Activated naive CD8-positive, alpha-beta T cell treated with anti-CD3 and anti-CD28 coated beads for 36 hours (primary cell): ENCODE measurements around the gene PTPRN2. TPM values are rescaled to one million over a fixed set of nuclear protein-coding genes. Genes with fewer than 3 reads are reported as not detected.

Experiments used
- DNase-seq: peaks from one replicate; pipeline ENCODE4 v3.0.0; 2021
- H3K27ac Mint-ChIP-seq: one replicate; pipeline ENCODE4 v1.8.0; 2022; ENCODE audit warnings: mild to moderate bottlenecking, moderate library complexity, mixed read lengths
- H3K27me3 Mint-ChIP-seq: one replicate; pipeline ENCODE4 v1.8.0; 2022; ENCODE audit warnings: mild to moderate bottlenecking, mixed read lengths
- H3K36me3 Mint-ChIP-seq: one replicate; pipeline ENCODE4 v1.8.0; 2021; ENCODE audit warnings: mild to moderate bottlenecking, mixed read lengths
- H3K4me1 Mint-ChIP-seq: one replicate; pipeline ENCODE4 v1.8.0; 2021; ENCODE audit warnings: mixed read lengths
- H3K4me3 Mint-ChIP-seq: one replicate; pipeline ENCODE4 v1.8.0; 2022; ENCODE audit warnings: mild to moderate bottlenecking, moderate library complexity, mixed read lengths
- H3K9me3 Mint-ChIP-seq: one replicate; pipeline ENCODE4 v1.8.0; 2022; ENCODE audit warnings: mixed read lengths
- total RNA-seq, 2 experiments: library from RNA; stranded (reverse); gene quantifications; one replicate each; pipeline ENCODE4 v1.2.3, GENCODE V29; 2021

PTPRN2 gene
- total RNA-seq, 2 experiments from 2014 or later: 0.72 to 0.74 TPM

GRCh38 chr7:158589653-158590052, 2.0 kb upstream of the PTPRN2 start:
- no peaks in the 10 kb centered on the region for H3K36me3 Mint-ChIP-seq
- peaks cover 3% of the 10 kb centered on the region for H3K9me3 Mint-ChIP-seq
- H3K4me3 Mint-ChIP-seq: no peak overlapping the region
- H3K27me3 Mint-ChIP-seq: peaks cover 37% of the 10 kb centered on the region
- H3K27ac Mint-ChIP-seq: no peak overlapping the region
- peaks cover 3% of the 10 kb centered on the region for H3K4me1 Mint-ChIP-seq
- no peak for DNase-seq

DNA sequence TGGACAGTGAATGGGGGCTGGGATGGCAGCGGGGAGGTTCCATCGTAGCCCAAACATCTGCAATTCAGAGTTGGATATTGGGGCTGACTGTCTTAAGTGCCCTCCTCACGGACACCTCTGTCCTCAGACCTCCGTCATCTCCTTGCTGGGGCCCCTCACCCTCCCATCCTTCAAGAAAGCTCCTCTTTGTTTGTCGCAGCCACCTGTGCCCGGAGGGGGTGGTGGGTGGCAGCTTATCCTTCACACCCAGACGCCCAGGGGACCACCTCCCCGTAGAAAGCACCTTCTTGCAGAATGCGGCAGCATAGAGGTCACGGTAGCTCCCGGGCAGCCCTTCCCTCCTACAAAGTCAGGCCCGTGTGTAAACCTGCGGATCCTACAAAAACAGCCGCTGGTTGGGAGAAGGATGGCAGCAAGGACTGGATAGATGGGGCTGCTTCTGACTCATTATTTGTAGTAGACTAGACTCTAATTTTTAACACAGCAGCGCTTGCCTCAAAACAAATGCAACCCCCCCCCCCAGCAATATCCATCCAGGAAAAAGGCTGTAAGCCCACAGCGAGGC, 1.3 kb upstream of the PTPRN2 start:
- H3K9me3 Mint-ChIP-seq: peaks cover 3% of the 10 kb centered on the region
- H3K36me3 Mint-ChIP-seq: no peaks in the 10 kb centered on the region
- peaks cover 3% of the 10 kb centered on the region for H3K4me1 Mint-ChIP-seq
- H3K27ac Mint-ChIP-seq: no peak overlapping the region
- no peak for DNase-seq
- peaks cover 44% of the 10 kb centered on the region for H3K27me3 Mint-ChIP-seq
- no peak overlapping the region for H3K4me3 Mint-ChIP-seq

GRCh38 chr7:158588085-158588877, 658 bp upstream of the PTPRN2 start:
- H3K4me1 Mint-ChIP-seq: peaks cover 3% of the 10 kb centered on the region
- H3K27ac Mint-ChIP-seq: no peak overlapping the region
- no peaks in the 10 kb centered on the region for H3K36me3 Mint-ChIP-seq
- no peak overlapping the region for H3K4me3 Mint-ChIP-seq
- H3K9me3 Mint-ChIP-seq: peaks cover 3% of the 10 kb centered on the region
- peaks cover 51% of the 10 kb centered on the region for H3K27me3 Mint-ChIP-seq
- DNase-seq: no peak

GRCh38 chr7:158586499-158587161, 993 bp downstream of the PTPRN2 start:
- H3K4me1 Mint-ChIP-seq: peaks cover 3% of the 10 kb centered on the region
- no peak overlapping the region for H3K27ac Mint-ChIP-seq
- H3K9me3 Mint-ChIP-seq: no peaks in the 10 kb centered on the region
- H3K36me3 Mint-ChIP-seq: no peaks in the 10 kb centered on the region
- no peak overlapping the region for H3K4me3 Mint-ChIP-seq
- H3K27me3 Mint-ChIP-seq: peaks cover 63% of the 10 kb centered on the region
- no peak for DNase-seq

GRCh38 chr7:158585721-158586498, 1.7 kb downstream of the PTPRN2 start:
- Mint-ChIP-seq H3K27me3 (peaks cover 66% of the 10 kb centered on the region), H3K4me1 (peaks cover 3% of the 10 kb centered on the region), H3K36me3 (no peaks in the 10 kb centered on the region), H3K9me3 (peaks cover under 1% of the 10 kb centered on the region), H3K27ac (no peak overlapping the region), H3K4me3 (no peak overlapping the region)
- DNase-seq: no peak

- Mint-ChIP-seq H3K9me3 (peaks cover 12% of the 10 kb centered on the region), H3K27ac (no peak overlapping the region), H3K36me3 (no peaks in the 10 kb centered on the region), H3K4me3 (no peak overlapping the region), H3K4me1 (peaks cover 3% of the 10 kb centered on the region), H3K27me3 (peaks cover 60% of the 10 kb centered on the region)
- DNase-seq: no peak
Measured at GRCh38 chr7:158584407-158584806, 3.2 kb downstream of the PTPRN2 start.

- no peak overlapping the region for H3K4me3 Mint-ChIP-seq
- peaks cover 54% of the 10 kb centered on the region for H3K27me3 Mint-ChIP-seq
- no peak overlapping the region for H3K27ac Mint-ChIP-seq
- DNase-seq: no peak
- peaks cover 15% of the 10 kb centered on the region for H3K9me3 Mint-ChIP-seq
- no peaks in the 10 kb centered on the region for H3K36me3 Mint-ChIP-seq
- peaks cover 3% of the 10 kb centered on the region for H3K4me1 Mint-ChIP-seq
Measured at GRCh38 chr7:158583810-158584209, 3.8 kb downstream of the PTPRN2 start.

- Mint-ChIP-seq H3K4me3 (no peak overlapping the region), H3K27ac (no peak overlapping the region), H3K4me1 (peaks cover 3% of the 10 kb centered on the region), H3K36me3 (no peaks in the 10 kb centered on the region), H3K27me3 (peaks cover 51% of the 10 kb centered on the region), H3K9me3 (peaks cover 15% of the 10 kb centered on the region)
- no peak for DNase-seq
Measured at GRCh38 chr7:158583143-158583542, 4.5 kb downstream of the PTPRN2 start.

GRCh38 chr7:158582089-158582456, 5.5 kb downstream of the PTPRN2 start:
- DNase-seq: no peak
- Mint-ChIP-seq H3K9me3 (peaks cover 15% of the 10 kb centered on the region), H3K4me1 (peaks cover 3% of the 10 kb centered on the region), H3K27ac (no peak overlapping the region), H3K36me3 (peaks cover 2% of the 10 kb centered on the region), H3K4me3 (no peak overlapping the region), H3K27me3 (peaks cover 51% of the 10 kb centered on the region)

DNA sequence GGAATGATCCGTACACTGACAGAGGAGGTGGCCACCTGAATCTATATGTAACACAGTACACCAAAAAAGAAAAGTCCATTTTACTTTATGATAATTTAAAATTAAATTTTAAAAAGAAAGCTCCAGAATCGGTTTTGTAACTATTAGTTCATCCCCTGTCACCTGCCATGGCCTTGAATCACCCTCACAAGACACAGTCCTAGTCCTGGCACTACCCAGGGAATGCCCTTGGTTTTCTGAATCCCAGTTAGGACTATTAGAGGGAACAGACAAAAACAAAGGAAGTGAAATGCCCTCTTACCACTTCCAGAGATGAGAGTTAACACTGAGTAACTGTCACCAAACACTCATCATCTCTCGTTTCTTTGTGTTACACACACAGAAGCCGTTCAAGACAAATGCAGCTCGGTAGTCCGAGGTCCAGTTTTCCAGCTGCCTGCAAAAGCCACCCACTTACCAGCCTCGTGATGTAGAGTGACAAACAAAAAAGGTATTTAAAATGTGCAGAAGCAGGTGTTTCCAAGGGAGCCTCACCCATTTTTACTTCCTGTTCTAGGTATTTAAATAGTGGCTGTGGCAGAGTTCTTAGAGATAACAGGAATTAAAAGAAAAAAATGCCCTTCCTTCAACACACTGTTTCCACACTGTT, 6.1 kb downstream of the PTPRN2 start:
- peaks cover 3% of the 10 kb centered on the region for H3K4me1 Mint-ChIP-seq
- H3K27ac Mint-ChIP-seq: no peak overlapping the region
- H3K27me3 Mint-ChIP-seq: peaks cover 50% of the 10 kb centered on the region
- peaks cover 2% of the 10 kb centered on the region for H3K36me3 Mint-ChIP-seq
- no peak overlapping the region for H3K4me3 Mint-ChIP-seq
- no peak for DNase-seq
- H3K9me3 Mint-ChIP-seq: peaks cover 15% of the 10 kb centered on the region

DNA sequence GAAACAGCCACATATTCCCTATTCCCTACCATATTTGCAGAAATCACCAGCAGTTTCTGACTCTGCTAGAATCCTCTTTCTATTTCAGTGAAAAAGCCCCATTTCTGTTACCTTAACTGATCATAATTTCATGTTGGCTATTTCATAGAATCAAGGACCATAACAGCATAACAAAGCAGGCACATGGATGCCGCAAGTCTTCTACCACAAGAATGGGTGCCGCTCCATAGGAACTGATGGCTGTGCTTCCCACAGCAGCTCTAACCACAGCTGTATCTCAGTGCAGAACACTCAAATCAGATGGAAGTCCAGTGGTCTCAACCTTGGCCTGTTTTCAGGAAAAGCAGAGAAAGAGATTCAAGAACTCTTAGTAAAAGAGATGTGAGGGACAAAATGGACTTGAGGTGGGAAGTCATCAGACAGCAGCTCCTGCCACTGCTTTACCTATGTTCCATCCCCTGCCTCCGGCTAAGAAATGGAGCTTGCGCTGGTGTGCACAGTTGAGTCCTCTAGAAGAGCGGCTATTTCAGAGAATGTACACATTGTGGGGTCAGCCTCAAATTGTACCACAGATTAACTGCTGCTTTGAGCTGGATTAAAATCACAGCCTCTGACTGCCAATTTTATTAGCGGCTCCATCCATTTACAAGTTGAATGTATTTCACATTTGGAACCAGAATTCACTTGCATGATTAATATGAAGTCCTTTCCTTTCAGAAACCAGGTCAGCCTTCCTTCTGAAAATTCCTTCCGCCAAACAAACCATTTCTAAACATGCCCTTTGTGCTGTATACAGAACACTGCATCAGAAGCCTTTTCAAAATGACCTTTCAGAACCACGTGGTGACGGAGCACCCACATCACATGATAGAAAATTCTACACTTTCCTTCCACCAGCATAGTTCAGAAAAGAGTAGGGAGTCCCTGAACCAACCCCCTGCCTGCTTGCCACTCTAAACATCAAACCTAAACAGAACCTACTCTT, 7.7 kb downstream of the PTPRN2 start:
- H3K4me3 Mint-ChIP-seq: no peak overlapping the region
- H3K9me3 Mint-ChIP-seq: peaks cover 15% of the 10 kb centered on the region
- no peak overlapping the region for H3K27ac Mint-ChIP-seq
- H3K27me3 Mint-ChIP-seq: peaks cover 34% of the 10 kb centered on the region
- no peaks in the 10 kb centered on the region for H3K4me1 Mint-ChIP-seq
- H3K36me3 Mint-ChIP-seq: peaks cover 2% of the 10 kb centered on the region
- no peak for DNase-seq

GRCh38 chr7:158576050-158576762, 11.4 kb downstream of the PTPRN2 start:
- no peak for DNase-seq
- Mint-ChIP-seq H3K36me3 (peaks cover 2% of the 10 kb centered on the region), H3K27me3 (peaks cover 13% of the 10 kb centered on the region), H3K4me3 (no peak overlapping the region), H3K9me3 (peaks cover 15% of the 10 kb centered on the region), H3K4me1 (no peaks in the 10 kb centered on the region), H3K27ac (no peak overlapping the region)

GRCh38 chr7:158574308-158575036, 13.2 kb downstream of the PTPRN2 start:
- no peak overlapping the region for H3K27ac Mint-ChIP-seq
- DNase-seq: no peak
- H3K27me3 Mint-ChIP-seq: peaks cover 18% of the 10 kb centered on the region
- H3K4me1 Mint-ChIP-seq: no peaks in the 10 kb centered on the region
- H3K9me3 Mint-ChIP-seq: peaks cover 4% of the 10 kb centered on the region
- H3K36me3 Mint-ChIP-seq: peaks cover 2% of the 10 kb centered on the region
- no peak overlapping the region for H3K4me3 Mint-ChIP-seq
